HFFc6 (cell line): ENCODE measurements around the gene LAMC3. TPM values are rescaled to one million over a fixed set of nuclear protein-coding genes. Genes with fewer than 3 reads are reported as not detected.

ENCODE experiments used
- DNase-seq: peaks from one replicate; pipeline ENCODE4 v3.0.0-alpha.2; 2018
- H3K27ac Mint-ChIP-seq: 2 replicates; pipeline ENCODE4 v1.8.0; 2020; ENCODE audit warnings: mild to moderate bottlenecking, mixed read lengths
- H3K27me3 Mint-ChIP-seq: 2 replicates; pipeline ENCODE4 v1.8.0; 2021; ENCODE audit warnings: mild to moderate bottlenecking, moderate library complexity, mixed read lengths; ENCODE audit not compliant: insufficient read depth
- H3K36me3 Mint-ChIP-seq: 2 replicates; pipeline ENCODE4 v1.8.0; 2021; ENCODE audit warnings: low read depth, mixed read lengths
- H3K4me1 Mint-ChIP-seq: 2 replicates; pipeline ENCODE4 v1.8.0; 2020; ENCODE audit warnings: low read depth, mixed read lengths
- H3K4me3 Mint-ChIP-seq: 2 replicates; pipeline ENCODE4 v1.8.0; 2020; ENCODE audit warnings: mild to moderate bottlenecking, moderate library complexity, mixed read lengths
- H3K9me3 Mint-ChIP-seq: 2 replicates; pipeline ENCODE4 v1.8.0; 2020; ENCODE audit warnings: mild to moderate bottlenecking, mixed read lengths
- total RNA-seq, 6 experiments: library from RNA; stranded (reverse); fragmentation: NEBNext Ultra II Directional; extraction: Animal tissue kit (Norgen Biotek cat#: 25700); gene quantifications; 2 replicates in 1 of 6; 3 replicates in 5 of 6; pipeline ENCODE4 v1.2.3, GENCODE V29; 2021
- TF ChIP-seq, protein P1 (sequence below): fragments of 200-600 bp; sonication (generic); IDR thresholded peaks from 2 replicates; pipeline ENCODE4 v1.5.0; 2021; ENCODE audit warnings: antibody characterized with exemption, mild to moderate bottlenecking

Gene LAMC3
- total RNA-seq, 6 experiments from 2014 or later: not detected

GRCh38 chr9:130983970-130984369 lies 25.0 kb upstream of the LAMC3 start:
- H3K4me1 Mint-ChIP-seq: no peaks in the 10 kb centered on the region
- H3K27ac Mint-ChIP-seq: no peak overlapping the region
- no peak overlapping the region for H3K4me3 Mint-ChIP-seq
- H3K9me3 Mint-ChIP-seq: no peaks in the 10 kb centered on the region
- H3K27me3 Mint-ChIP-seq: peaks cover 58% of the 10 kb centered on the region
- H3K36me3 Mint-ChIP-seq: no peaks in the 10 kb centered on the region; the same call in 1 of the 2 replicates
- no peak for DNase-seq
- TF ChIP-seq, protein P1, sequence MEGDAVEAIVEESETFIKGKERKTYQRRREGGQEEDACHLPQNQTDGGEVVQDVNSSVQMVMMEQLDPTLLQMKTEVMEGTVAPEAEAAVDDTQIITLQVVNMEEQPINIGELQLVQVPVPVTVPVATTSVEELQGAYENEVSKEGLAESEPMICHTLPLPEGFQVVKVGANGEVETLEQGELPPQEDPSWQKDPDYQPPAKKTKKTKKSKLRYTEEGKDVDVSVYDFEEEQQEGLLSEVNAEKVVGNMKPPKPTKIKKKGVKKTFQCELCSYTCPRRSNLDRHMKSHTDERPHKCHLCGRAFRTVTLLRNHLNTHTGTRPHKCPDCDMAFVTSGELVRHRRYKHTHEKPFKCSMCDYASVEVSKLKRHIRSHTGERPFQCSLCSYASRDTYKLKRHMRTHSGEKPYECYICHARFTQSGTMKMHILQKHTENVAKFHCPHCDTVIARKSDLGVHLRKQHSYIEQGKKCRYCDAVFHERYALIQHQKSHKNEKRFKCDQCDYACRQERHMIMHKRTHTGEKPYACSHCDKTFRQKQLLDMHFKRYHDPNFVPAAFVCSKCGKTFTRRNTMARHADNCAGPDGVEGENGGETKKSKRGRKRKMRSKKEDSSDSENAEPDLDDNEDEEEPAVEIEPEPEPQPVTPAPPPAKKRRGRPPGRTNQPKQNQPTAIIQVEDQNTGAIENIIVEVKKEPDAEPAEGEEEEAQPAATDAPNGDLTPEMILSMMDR: no peak

DNA sequence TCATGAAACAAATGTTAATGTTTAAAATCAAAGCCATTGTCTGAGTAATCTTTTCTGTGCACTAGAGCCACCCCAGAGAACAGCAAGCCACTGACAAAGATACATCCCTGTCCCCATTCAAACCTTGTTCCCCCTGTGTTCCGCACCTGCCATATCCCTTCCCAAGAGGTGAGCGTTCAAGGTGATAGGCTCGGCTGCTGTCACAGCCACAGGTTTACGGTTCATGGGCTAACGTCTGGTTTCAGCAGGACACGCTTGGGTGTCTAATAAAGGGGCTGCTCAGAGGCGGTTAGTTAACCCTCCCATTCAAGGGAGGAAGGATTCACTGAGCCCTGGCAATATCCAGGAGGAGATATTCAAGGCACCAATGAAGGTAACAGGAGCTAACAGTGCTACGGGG lies 24.5 kb upstream of the LAMC3 start:
- H3K4me1 Mint-ChIP-seq: no peaks in the 10 kb centered on the region
- no peak overlapping the region for H3K27ac Mint-ChIP-seq
- no peak overlapping the region for H3K4me3 Mint-ChIP-seq
- H3K36me3 Mint-ChIP-seq: no peaks in the 10 kb centered on the region; the same call in 1 of the 2 replicates
- DNase-seq: no peak
- peaks cover 56% of the 10 kb centered on the region for H3K27me3 Mint-ChIP-seq
- H3K9me3 Mint-ChIP-seq: no peaks in the 10 kb centered on the region
- TF ChIP-seq, protein P1: no peak

DNA sequence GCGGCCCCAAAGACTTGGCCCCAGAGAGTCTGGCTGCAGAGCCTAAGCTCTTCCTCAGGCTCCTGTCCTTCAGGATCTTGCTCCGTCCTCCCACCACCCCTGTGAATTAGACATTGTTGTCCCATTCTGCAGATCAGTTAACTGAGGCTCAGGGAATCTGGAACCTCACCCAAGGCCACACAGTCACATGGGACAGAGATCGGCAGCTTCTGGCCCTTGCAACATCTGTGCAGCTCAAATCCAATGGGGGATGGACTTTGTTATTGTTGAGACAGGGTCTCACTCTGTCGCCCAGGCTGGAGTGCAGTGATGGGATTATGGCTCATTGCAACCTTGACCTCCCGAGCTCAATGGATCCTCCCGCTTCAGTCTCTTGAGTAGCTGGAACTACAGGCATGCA lies 23.9 kb upstream of the LAMC3 start:
- TF ChIP-seq, protein P1: no peak
- H3K4me3 Mint-ChIP-seq: no peak overlapping the region
- no peaks in the 10 kb centered on the region for H3K9me3 Mint-ChIP-seq

DNA sequence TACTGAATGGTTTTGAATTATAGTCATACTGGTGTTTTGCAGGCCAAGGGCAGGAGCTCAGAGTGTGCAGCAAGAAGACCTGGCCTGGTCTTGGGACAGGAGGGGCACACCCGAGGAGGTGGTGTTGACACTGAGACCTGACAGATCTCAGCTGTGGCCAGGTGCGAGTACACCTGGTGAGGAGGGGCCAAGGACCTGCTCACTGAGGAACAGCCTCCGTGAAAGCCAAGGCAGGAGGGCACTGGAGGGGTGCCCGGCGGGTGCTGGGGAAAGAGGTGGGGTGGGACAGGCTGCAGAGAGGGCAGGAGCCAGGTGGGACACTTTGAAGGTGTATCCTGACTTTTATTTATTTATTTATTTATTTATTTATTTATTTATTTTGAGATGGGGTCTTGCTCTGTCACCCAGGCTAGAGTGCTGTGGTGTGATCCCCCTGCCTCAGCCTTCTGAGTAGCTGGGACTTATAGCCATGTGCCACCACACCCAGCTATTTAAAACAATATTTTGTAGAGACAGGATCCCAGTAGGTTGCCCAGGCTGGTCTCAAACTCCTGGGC lies 23.3 kb upstream of the LAMC3 start:
- Mint-ChIP-seq H3K36me3 (no peaks in the 10 kb centered on the region; the same call in 1 of the 2 replicates), H3K27me3 (peaks cover 49% of the 10 kb centered on the region), H3K4me1 (no peaks in the 10 kb centered on the region), H3K27ac (no peak overlapping the region), H3K9me3 (no peaks in the 10 kb centered on the region), H3K4me3 (no peak overlapping the region)
- TF ChIP-seq, protein P1: no peak
- no peak for DNase-seq

More for the DNA sequence above, 23.9 kb upstream of the LAMC3 start:
- Mint-ChIP-seq H3K4me1 (no peaks in the 10 kb centered on the region), H3K27ac (no peak overlapping the region), H3K36me3 (no peaks in the 10 kb centered on the region; the same call in 1 of the 2 replicates), H3K27me3 (peaks cover 51% of the 10 kb centered on the region)
- no peak for DNase-seq

DNA sequence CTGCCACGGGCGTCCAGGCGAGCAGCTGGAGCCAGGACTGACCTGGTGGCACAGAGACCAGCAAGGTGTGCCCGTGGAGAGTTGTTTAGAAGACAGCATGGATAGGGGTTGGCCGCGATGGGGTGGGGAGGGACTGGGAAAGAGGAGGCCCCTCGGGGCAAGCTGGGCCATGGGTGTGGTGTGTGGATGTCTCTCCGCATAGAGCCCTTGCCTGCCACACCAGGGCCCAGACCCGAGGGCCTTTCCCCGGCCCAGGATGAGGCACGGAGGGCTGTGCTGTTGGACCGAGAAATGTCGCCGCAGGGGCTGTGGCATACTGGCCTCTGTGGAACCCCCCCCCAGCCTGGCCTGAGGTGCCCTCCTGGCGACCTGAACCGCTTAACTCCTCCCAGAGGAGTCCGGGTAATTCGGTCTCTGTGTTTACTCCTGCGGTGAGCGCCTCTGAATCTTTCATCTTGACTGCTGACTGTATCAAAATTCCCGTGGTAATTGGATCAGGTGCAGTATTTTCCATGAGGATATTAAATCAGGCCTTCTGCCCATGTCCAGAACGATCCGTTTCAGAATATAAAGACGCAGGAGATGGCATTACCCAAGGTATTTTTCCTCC lies 22.5 kb upstream of the LAMC3 start:
- no peaks in the 10 kb centered on the region for H3K9me3 Mint-ChIP-seq
- TF ChIP-seq, protein P1: no peak
- no peaks in the 10 kb centered on the region; the same call in 1 of the 2 replicates for H3K36me3 Mint-ChIP-seq
- no peaks in the 10 kb centered on the region for H3K4me1 Mint-ChIP-seq
- peaks cover 44% of the 10 kb centered on the region for H3K27me3 Mint-ChIP-seq
- H3K27ac Mint-ChIP-seq: no peak overlapping the region
- DNase-seq: no peak
- H3K4me3 Mint-ChIP-seq: no peak overlapping the region
